Left kidney (tissue), 8 donors: ENCODE measurements around the gene TAT. TPM values are rescaled to one million over a fixed set of nuclear protein-coding genes. Genes with fewer than 3 reads are reported as not detected.
"Not testable (repeated sequence)": the region's sequence is repeated elsewhere in the genome, so short reads cannot be mapped to it uniquely, and the experiment has no call there.

Source experiments
- DNase-seq: peaks from one replicate; pipeline ENCODE4 v3.0.0-alpha.2; 2013
- long read RNA-seq, 8 donors: transcript quantifications; one replicate each; lab custom pipeline, GENCODE V29; 2026
- polyA plus RNA-seq: library from polyadenylated mRNA; unstranded; fragments of 120-200 nt; gene quantifications from one replicate; pipeline ENCODE4 v1.2.1, GENCODE V29; 2013; ENCODE audit not compliant: insufficient read length

The TAT gene
- 0.17 TPM for polyA plus RNA-seq
- long read RNA-seq, donor 1, result 0 reads
- long read RNA-seq, donor 2, result 0 reads
- long read RNA-seq, donor 3, result 0 reads
- long read RNA-seq, donor 4, result 0 reads
- long read RNA-seq, donor 5, result 0 reads
- long read RNA-seq, donor 6, result 0 reads
- long read RNA-seq, donor 7, result 0 reads
- long read RNA-seq, donor 8, result 0 reads

DNA sequence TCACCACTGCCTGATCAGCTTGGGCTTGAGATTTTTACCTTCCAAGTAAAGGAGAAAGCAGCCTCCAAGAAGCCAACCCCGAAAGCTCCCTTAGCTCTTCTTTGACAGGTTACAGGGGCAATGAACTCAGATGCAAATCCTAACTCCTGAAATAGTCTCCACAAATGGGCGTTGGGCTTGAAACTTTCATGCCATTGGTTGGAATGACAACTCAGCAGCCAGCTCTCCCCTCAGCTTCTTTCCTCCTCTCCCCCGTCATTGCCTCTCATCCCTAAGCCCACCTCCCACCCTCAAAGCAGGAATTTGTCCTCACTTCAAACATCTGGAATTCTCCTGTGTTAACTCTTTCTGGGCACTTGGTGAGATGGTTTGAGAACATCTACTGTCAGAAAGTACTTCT is at the start of gene TAT:
Gene TAT (minus strand): TSS at position 122 of the 400 bp plus-strand sequence. CDS start 677 bp downstream, outside the sequence.
- no peak for DNase-seq

DNA sequence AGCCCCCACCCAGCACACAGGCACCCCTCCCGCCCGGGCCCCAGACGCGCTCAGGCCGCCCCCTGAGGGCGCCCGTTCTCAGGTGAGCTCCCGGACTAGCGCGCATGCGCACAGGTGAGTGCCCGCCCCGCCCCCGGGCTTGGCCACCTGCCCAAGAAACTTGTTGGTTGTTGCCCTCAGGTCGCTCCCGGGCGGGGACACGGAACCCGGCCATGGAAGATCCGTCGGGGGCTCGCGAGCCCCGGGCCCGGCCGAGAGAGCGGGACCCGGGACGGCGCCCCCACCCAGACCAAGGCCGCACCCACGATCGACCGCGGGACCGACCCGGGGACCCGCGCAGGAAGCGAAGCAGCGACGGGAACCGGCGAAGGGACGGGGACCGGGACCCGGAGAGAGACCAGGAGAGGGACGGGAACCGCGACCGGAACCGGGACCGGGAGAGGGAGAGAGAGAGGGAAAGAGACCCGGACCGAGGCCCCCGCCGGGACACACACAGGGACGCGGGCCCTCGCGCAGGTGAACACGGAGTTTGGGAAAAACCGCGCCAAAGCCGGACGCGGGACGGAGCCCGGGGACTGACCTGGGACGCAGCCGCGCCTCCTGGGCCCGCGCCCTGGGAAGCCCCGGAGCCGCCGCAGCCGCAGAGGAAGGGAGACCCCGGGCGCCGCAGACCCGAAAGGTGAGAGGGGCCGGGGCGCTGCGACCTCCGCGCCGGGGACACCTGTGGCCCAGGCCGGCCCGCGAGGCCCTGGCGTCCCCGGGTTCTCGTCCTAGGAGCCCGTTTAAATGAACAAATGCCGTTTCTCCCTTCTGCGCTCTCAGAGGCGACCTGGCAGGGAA is 49.3 kb upstream of the TAT start, which contains the start of gene MARVELD3:
Gene MARVELD3 (plus strand): TSS at position 167 of the 840 bp plus-strand sequence. CDS start 46 bp downstream, at position 213.
- peak; percentile 65 for DNase-seq

DNA sequence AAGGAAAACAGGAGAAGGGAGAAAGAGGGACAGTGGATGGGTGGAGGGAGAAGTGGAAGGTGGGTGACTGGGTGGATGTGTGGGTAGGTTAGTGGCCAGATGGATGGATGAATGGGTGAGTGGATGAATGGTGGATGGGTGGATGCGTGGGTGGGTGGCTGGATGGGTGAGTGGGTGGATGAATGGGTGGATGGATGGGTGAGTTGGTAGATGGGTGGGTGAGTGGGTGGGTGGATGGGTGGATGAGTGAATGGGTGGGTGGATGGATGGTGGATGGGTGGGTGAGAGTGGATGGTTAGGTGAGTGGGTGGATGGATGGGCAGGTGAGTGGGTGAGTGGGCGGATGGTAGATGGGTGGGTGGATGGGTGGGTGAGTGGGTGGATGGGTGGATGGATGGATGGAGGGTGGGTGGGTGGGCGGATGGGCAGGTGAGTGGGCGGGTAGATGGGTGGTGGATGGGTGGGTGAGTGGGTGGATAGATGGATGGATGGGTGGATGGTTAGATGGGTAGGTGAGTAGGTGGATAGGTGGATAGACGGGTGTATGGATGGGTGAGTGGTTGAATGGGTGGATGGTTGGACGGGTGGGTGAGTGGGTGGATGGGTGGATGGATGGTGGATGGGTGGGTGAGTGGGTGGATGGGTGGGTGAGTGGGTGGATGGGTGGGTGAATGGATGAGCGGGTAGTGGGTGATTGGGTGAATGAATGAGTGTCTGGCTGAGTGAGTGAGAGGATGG is 48.4 kb upstream of the TAT start:
- no peak for DNase-seq

DNA sequence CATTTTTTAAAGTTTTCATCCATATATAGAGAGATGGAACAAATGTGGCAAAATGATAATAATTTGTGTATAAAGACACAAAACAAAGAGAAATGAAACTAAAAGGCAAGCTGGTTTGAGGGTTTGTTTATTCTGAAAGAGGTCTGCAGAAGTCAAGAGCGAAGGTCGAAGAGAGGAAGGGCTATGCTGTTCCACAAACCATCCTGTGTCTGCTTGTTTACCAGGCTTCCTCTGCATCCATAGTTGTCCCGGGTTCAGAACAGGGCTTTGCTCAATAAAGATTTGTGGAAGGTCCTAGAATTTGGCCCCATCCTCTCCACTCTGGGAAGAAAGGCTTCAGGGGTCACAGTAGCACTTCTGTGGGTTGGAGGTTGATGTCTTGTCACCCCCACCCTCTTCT is 46.7 kb upstream of the TAT start:
- no peak for DNase-seq

DNA sequence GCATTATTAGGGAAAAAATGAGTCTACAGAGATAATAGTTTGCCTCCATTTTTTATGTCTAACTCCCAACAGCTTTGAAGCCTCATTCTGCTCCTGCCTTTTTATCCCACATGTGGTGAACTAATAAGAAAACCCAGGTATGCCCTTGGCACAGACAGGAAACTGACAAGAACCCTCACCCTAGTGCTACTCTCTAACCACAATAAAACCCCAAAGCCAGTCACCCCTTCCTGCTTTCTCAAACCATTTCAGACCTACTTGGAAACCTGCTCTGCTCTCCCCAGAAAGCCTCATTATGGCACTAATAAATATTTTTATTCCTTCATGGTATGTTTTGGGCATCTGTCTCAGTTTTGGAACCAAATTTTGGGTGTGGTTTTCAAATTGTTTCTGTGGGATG is 45.2 kb upstream of the TAT start:
- DNase-seq, result no peak

DNA sequence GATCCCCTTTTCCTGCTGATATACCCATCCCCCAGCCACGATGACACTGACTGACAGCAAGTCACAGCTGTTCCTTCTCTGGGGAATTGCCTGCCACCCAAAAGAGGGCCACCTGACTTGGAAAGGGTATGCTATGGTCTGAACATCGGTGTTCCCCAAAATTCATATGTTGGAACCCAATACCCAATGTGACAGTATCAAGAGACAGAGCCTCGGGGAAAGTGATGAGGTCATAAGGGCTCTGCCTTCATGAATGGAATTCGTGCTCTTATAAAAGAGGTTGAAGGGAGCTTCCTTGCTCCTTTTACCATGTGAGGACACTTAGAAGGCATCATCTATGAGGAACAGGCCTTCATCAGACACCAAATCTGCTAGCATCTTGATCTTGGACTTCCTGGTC is 41.5 kb upstream of the TAT start:
- no peak for DNase-seq

DNA sequence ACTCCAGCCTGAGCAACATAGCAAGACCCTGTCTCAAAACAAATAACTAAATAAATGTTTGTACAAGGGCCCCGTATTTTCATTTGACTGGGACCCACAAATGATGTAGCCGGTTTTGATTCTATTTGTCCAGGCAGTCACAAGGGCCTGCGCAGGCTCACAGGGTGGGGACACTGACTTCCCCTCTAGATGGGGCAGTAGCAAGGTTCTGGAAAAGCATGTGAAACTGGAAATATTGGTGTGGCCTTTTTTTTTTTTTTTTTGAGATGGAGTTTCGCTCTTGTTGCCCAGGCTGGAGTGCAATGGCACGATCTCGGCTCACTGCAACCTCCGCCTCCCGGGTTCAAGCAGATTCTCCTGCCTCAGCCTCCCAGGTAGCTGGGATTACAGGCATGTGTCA is 38.1 kb upstream of the TAT start:
- not testable (repeated sequence) for DNase-seq

DNA sequence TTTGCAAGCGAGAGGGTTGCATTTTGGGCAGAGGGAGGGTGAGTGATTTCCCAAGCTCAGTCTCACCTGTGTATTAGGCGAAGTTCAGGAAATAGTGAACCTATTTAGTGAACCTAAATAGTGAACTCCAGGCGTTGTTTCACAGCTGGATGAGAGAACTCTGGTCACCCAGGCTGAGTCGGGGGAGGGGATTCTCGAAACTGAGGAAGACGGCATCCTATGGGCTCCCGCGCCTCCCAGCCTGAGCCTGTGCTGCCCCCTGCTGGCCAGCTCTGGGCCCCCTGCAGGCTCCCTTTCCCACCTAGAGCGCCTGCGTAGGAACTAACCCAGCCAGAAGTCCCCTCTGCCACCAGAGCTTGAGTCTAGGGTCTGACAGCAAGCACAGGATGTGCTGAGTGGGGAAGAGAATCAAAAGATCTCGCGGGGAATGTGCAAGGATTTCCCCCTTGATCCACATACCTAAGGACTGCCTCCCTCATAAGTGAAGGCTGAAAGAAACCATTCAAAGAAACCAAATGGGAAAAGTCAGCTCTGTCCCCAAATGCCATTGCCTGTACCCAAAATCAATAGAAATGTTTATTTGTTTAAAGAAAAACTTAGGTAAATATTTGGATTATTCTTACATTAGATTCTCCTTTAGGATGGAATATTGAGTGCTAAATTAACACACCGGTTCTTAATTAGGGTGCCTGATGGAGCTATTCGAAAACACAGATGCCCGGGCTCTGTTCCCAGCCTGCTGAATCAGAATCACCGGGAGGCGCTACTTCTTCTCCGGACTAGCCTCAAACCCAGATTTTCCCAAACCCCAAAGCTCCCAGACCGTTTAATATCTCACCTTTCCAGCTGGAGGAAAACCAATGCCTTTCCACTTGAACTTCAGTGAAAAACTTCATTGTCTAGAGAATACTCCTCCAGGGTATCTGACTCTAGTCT is 34.3 kb upstream of the TAT start:
- DNase-seq, result peak; percentile 75

DNA sequence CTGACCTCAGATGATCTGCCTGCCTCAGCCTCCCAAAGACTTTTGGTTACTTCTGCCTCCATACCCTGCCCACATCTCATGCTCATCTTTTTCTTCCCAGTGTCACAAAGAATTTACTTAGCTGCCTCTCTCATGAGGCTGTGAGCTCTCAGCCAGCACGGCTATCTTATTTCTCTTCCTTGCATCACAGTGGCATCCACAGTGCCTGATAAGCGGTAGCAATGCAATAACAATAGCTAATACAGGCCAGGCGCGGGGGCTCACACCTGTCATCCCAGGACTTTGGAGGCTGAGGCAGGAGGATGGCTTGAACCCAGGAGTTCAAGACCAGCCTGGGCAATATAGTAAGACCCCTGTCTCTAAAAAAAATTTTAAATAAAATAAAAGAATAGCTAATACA is 33.6 kb upstream of the TAT start:
- DNase-seq, result no peak

DNA sequence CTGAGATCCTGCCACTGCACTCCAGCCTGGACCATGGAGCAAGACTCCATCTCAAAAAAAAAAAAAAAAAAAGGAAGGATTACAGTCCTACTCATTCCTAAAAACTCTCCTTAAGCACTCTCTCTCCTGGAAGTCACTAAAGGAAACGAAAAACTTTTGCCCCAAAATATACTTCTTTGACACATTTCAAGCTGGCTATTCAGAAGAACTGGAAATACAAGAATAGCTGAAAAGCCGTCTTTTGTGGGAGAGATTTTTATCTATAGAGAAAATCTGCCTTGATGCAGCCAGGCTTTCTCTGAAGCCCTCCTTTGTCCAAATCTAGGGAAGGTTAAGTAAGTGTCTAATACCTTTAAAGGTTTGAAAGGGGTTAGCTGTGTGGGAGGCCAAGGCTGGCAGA is 32.2 kb upstream of the TAT start:
- DNase-seq, result no peak

DNA sequence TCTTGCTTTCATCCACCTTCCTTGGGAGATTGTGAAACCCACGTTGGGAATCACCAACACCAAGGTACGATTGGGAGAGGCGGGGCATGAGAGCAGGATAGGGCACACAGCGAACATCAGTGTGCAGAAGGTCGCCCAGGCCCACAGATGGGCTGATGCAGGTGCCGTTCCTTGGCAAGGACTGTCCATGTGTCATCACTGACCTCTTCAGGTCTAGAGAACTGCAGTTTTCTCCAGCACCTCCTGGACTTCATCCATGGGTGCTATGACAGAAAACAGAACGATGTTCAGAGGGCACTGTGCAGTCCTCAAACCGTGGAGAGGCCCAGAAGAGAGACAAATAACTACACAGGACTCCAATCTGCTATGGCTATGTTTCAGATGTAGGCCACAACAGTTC is 23.9 kb upstream of the TAT start:
- no peak for DNase-seq

DNA sequence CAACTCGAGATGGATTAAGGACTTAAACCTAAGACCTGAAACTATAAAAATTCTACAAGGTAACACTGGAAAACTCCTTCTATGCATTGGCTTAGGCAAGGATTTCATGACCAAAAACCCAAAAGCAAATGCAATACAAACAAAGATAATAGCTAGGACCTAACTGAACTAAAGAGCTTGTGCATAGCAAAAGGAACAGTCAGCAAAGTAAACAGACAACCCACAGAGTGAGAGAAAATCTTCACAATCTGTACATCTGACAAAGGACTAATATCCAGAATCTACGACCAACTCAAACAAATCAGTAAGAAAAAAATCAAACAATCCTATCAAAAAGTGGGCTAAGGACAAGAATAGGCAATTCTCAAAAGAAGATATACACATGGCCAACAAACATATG is 21.5 kb upstream of the TAT start:
- not testable (repeated sequence) for DNase-seq

DNA sequence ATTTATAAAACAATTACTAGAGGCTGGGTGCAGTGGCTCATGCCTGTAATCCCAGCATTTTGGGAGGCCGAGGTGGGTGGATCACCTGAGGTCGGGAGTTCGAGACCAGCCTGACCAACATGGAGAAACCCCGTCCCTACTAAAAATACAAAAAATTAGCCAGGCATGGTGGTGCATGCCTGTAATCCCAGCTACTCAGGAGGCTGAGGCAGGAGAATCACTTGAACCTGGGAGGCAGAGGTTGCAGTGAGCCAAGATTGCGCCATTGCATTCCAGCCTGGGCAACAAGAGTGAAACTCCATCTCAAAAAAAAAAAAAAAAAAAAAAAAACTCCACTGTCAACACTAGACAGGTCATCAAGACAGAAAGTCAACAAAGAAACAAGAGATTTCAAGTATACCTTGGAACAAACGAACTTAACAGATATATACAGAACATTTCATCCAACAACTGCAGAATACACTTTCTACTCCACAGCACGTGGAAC is 18.5 kb upstream of the TAT start:
- DNase-seq, result not testable (repeated sequence)

DNA sequence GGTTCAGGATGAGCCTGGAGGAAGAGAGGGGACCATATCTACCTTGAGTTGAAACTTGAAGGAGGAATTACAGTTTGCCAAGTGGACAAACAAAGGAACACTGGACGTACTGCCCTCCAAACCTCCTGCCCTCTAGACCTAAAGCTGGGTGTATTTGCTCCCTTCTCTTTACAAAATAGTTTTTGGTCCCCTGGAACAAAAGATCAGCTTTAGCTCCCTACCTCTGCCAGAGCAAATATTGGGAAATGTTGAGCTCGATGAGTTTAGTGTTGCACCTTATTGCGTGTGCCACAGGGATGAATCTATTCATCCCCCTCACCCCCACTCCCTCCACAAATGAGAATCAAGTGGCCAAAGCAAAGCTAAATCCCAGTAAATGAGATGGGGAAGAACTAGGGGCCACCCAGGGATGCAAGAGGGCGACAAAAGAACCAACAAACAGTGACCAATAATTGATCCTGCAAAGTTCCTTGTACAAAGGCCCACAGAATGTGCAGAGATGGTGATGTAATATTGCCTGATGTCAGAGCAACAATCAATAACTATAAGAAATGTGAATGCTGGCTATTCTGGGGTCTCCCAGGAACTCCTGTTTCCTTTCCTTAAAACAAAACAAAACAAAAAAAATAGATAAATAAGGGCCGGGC is 17.2 kb upstream of the TAT start:
- no peak for DNase-seq

DNA sequence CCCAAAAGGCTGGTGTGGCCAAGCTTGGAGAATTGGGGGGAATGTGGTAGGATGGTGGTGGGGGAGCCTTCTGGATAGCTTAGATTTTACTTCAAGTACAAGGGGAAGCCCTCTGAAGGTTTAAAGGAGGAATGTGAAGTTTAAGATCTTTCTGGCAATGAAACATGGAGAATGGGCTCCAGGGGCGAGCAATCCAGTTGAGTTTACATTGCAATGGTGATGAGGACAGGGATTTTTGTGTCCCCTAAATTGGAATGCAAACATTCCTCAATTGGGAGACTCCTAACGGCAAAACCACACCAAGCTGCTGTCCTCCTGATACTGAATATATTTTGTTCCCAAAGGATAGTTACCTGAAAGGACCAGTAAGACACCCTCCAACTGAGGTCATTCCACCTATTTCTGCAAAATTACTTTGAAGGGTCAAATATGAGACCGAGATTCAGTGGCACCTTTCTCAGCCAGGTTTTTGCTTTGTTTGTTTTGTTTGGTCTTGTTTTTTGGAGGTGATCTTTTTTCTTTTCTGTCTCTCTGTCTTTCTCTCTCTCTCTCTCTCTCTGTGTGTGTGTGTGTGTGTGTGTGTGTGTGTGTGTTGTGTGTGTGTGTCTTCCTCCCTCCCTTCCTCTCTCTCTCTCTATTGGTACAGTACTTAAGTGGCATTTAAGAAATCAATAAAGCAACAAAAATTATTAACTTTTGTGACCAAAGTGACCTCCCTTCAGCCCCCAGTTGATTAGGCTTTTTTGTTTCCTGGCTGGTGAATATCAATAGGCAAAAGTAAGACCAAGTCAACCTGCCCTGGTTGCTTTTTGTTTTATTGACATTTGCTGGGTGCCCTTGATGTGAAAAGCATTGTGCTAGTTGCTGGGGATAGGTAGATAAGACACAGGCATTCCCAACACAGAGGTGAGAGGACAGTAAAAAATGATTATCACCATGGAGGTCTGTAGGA is 16.4 kb upstream of the TAT start:
- no peak for DNase-seq

DNA sequence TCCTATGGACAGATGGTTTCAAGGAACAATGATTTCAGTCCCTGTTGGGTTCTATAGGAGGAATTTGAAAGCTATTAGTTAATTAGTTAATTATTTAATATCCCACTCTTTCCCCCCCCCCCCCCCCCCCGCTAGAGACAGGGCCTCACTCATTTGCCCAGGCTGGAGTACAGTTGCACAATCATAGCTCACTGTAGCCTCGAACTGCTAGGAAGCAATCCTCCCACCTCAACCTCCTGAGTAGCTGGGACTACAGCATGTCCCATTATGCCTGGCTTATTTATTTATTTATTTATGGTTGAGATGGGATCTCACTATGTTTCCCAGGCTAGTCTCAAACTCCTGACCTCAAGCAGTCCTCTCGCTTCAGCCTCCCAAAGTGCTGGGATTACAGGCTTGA is 15.0 kb upstream of the TAT start:
- DNase-seq, result no peak

DNA sequence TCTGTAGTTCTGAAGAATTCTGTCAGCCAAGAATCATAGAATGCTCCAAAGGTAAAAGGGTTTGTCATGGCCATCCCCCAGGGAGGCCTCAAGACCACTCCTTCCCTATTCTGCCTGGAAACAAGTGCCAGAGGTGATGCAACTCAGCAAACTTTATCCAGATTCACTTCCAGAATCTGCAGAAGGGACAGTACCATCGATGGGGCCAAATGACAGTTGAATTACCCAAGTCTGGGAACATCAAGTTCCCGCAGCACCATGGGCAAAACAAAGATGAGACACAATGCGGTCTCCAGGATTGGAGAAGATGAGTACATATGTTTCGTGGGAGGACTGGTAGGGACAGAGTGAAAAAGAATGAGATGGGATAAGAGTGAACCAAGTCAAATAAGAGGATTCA is 13.7 kb upstream of the TAT start:
- DNase-seq, result no peak

DNA sequence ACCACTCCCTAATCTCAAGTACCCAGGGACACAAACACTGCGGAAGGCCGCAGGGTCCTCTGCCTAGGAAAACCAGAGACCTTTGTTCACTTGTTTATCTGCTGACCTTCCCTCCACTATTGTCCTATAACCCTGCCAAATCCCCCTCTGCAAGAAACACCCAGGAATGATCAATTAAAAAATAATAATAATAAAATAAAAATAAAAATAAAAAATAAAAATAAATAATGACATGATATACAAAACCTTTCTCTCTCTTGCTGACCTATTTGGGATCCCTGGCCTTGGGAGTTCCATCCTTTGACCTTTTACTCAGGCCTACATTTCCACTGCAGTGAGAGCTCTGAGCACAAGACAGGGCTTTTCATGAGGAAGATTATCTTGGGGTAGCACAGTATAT is 13.2 kb upstream of the TAT start:
- DNase-seq, result not testable (repeated sequence)

DNA sequence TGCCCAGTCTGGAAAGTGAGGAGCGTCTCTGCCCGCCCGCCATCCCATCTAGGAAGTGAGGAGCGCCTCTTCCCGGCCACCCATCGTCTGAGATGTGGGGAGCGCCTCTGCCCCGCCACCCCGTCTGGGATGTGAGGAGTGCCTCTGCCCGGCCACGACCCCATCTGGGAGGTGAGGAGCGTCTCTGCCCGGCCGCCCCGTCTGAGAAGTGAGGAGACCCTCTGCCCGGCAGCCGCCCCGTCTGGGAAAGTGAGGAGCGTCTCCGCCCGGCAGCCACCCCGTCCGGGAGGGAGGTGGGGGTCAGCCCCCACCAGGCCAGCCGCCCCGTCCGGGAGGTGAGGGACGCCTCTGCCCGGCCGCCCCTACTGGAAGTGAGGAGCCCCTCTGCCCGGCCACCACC is 12.4 kb upstream of the TAT start:
- DNase-seq, result not testable (repeated sequence)

DNA sequence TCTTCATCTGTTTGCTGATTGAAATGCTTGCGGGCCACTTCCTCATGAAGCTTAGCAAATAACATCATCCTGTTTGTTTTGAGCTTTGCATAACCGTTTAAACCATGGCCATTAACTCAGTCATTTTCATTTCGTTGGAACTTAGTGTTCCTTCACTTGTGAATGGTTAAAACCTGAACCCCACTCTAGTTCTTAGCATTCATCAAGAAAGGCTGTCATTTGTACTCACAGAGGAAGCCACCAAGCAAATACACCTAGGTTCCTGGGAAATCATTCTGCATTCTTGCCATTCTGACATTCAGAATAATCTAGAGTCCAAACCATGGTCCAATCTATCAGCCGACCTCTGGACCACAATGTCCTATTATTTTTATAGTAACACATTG is 8.4 kb upstream of the TAT start:
- no peak for DNase-seq
